Left colon (tissue), 2 donors: ENCODE results near the gene GBP2. TPM values are rescaled to one million over a fixed set of nuclear protein-coding genes. Genes with fewer than 3 reads are reported as not detected.
A peak's percentile ranks its signal among the peaks of the same experiment; 100 is the strongest.
"Not testable (repeated sequence)": the region's sequence is repeated elsewhere in the genome, so short reads cannot be mapped to it uniquely, and the experiment has no call there.

ENCODE experiments used
- ATAC-seq: fragments of 200-7000 bp; cut with Tn5 transposase; one replicate; pipeline ENCODE4 v1.9.1; 2020; ENCODE audit warnings: mild to moderate bottlenecking, moderate library complexity
- DNase-seq, 2 donors: peaks; one replicate each; pipeline ENCODE4 v3.0.0-alpha.2; 2020
- intact Hi-C, 2 donors: fragments of 100-400 bp; cut with DNase I in 1 of 2; cut with micrococcal nuclease in 1 of 2; formaldehyde crosslinking; loops; one replicate each; pipeline versions ENCODE4 v1.11.2 to v1.14.0; 2022; cut with DNase I, micrococcal nuclease
- total RNA-seq, 2 donors: library from RNA; stranded (reverse); fragmentation: NEBNext Ultra II Directional; extraction: Animal tissue kit (Norgen Biotek cat#: 25700); gene quantifications; one replicate each; pipeline ENCODE4 v1.2.1, GENCODE V29; 2021
- donor health status: DM: no; HTN: no; CAD: no.
- donor health status: DM: yes; HTN: yes; CAD: no.

The GBP2 gene
- total RNA-seq, 2 donors from 2014 or later: 40.9 to 61.3 TPM

- intact Hi-C loops: no loop called here
- no peak for DNase-seq
- ATAC-seq: no peak
These were observed 4.0 kb upstream of the GBP2 start for GRCh38 chr1:89129911-89130310.

DNA sequence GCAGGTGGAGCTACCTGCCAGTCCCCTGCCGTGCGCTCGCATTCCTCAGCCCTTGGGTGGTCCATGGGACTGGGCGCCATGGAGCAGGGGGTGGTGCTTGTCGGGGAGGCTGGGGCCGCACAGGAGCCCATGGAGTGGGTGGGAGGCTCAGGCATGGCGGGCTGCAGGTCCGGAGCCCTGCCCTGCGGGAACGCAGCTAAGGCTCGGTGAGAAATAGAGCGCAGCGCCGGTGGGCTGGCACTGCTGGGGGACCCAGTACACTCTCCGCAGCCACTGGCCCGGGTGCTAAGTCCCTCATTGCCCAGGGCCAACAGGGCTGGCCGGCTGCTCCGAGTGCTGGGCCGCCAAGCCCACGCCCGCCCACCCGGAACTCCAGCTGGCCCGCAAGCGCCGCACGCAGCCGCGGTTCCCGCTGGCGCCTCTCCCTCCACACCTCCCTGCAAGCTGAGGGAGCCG, 2.1 kb upstream of the GBP2 start:
- peak in 1 of 2 donors; percentile 12 for DNase-seq

DNA sequence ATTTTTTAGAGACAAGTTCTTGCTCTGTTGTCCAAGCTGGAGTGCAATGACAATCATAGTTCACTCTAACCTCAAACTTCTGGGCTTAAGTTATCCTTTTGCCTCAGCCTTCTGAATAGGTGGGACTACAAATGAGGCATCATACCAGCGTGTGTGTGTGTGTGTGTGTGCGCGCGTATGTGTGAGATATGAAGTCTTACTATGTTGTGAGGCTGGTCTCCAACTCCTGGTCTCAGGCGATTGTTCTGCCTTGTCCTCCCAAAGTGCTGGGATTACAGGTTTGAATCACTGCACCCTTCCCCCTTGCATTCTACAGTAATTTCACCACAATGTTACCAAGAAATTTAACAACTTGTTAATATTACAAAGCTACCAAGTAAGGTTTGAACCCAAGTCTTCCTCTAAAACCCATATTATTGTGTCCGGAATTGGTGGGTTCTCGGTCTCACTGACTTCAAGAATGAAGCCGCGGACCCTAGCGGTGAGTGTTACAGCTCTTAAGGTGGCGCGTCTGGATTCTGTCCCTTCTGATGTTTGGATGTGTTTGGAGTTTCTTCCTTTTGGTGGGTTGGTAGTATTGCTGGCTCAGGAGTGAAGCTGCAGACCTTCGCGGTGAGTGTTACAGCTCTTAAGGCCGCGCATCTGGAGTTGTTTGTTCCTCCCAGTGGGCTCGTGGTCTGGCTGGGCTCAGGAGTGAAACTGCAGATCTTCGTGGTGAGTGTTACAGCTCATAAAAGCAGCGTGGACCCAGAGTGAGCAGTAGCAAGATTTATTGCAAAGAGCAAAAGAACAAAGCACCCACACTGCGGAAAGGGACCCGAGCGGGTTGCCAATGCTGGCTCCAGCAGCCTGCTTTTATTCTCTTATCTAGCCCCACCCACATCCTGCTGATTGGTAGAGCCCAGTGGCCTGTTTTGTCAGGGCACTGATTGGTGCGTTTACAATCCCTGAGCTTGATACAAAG, 970 bp upstream of the GBP2 start:
- ATAC-seq, intact Hi-C loops: not testable (repeated sequence)
- peak; percentile 43 to 47 for DNase-seq

More for the DNA sequence above, 2.1 kb upstream of the GBP2 start:
- ATAC-seq, intact Hi-C loops: not testable (repeated sequence)

- intact Hi-C loops: no loop called here
- peak; percentile 26 to 35 for DNase-seq
- peak; percentile 74 for ATAC-seq
These were observed 538 bp downstream of the GBP2 start for GRCh38 chr1:89125240-89125912.

DNA sequence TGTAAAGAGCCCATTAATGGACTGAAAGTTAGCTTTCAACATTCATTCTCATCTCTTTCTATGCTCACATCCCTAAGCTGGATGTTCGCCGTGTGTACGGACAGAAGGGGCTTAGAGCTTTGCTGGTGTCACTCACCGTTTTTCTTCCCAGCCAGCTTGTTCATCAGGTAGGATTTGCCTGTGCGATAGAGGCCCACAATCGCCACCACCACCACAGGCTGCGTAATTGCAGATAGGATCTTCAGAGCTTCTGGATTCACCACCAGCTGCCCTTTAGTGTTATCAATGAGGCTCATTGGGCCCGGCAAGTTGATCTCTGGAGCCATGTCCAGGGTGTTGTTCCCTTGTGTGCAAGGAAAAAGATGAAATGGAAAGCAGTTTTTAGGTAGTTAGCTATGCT, 4.3 kb downstream of the GBP2 start:
- ATAC-seq (no peak), DNase-seq (no peak)
- intact Hi-C loops: no loop called here

GRCh38 chr1:89114662-89115061, 11.3 kb downstream of the GBP2 start:
- intact Hi-C loops: no loop called here
- DNase-seq: no peak
- no peak for ATAC-seq

GRCh38 chr1:89112871-89113613, 12.9 kb downstream of the GBP2 start:
- intact Hi-C loops: no loop called here
- ATAC-seq: no peak
- no peak for DNase-seq

GRCh38 chr1:89104687-89105086, 21.2 kb downstream of the GBP2 start:
- DNase-seq (no peak), ATAC-seq (no peak)
- intact Hi-C loops: no loop called here

DNA sequence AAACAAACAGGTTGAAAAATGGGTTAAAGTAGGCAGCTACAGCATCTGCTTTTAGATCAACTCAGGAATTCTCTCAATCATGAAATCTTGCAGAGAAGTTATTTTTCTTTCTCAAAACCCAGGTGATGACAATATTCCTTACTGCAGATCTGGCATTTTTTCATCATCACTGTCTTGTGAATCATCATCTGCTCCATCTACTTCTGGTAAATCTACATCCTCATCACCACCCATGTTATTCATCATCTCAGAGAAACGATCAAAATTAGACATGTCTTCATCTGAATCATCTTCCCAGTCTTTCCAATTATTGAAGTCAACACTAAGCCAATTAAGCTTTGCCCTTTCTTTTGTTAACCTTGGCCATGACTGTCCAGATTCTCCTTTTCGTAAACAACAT, 21.8 kb downstream of the GBP2 start:
- ATAC-seq (no peak), DNase-seq (no peak)
- intact Hi-C loops: no loop called here

- intact Hi-C loops: no loop called here
- DNase-seq (no peak), ATAC-seq (no peak)
These were observed 23.9 kb downstream of the GBP2 start for GRCh38 chr1:89102021-89102420.

- no peak for DNase-seq
- intact Hi-C loops: no loop called here
- no peak for ATAC-seq
These were observed 25.5 kb downstream of the GBP2 start for GRCh38 chr1:89100412-89100811.

- DNase-seq (no peak), ATAC-seq (no peak)
- intact Hi-C loops: no loop called here
These were observed 27.1 kb downstream of the GBP2 start for GRCh38 chr1:89098857-89099256.

GRCh38 chr1:89095737-89096136, 30.2 kb downstream of the GBP2 start:
- intact Hi-C loops: no loop called here
- no peak for ATAC-seq
- no peak for DNase-seq

- DNase-seq (no peak), ATAC-seq (no peak)
- intact Hi-C loops: loop anchor here in 1 of 2 donors (10.0 kb wide), 1 partner anchor 355 kb away; no protein-coding TSS in a partner anchor
These were observed 36.0 kb downstream of the GBP2 start for GRCh38 chr1:89089962-89090361.

DNA sequence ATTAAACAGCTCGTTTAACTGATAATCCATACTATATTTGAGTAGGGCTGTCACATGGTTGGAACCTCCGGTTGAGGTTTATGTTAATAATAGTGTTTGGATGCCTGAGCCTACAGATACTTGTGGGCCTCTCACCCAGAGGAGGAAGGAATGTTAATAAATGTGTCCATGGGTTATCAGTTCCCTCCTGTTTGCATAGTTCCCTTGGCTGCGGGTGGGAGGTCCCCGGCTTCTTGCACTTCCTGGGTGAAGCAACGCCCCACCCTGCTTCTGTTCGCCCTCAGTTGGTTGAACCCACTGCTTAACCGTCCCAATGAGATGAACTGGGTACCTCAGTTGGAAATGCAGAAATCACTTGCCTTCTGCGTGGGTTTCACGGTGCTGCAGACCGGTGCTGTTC, 37.3 kb downstream of the GBP2 start:
- intact Hi-C loops: loop anchor here in 1 of 2 donors (10.0 kb wide), 1 partner anchor 356 kb away; no protein-coding TSS in a partner anchor
- ATAC-seq (peak; percentile 23), DNase-seq (no peak)

GRCh38 chr1:89087241-89087640, 38.7 kb downstream of the GBP2 start:
- DNase-seq: no peak
- no peak for ATAC-seq
- intact Hi-C loops: loop anchor here in 1 of 2 donors (2.0 to 10.0 kb wide), 2 partner anchors 272 to 358 kb away; no protein-coding TSS in a partner anchor

DNA sequence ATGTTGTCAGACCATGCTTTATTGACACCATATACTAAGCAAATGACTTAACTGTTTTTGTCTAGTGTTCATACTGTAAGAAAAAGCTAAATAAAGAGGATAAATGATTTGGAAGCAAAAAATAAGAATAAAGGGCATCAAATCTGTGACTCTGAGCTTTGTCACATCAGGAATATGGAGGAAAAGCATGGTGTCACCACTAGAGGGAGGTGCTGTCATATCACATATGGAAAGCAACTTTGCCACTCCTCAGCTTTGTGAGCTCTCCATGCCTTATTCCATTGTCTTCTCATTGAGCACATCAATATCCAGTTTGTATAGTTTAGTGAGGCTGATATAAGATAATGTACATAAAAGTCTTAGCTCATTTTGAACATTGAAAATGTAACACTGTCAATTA, 40.1 kb downstream of the GBP2 start:
- no peak for DNase-seq
- intact Hi-C loops: loop anchor here in 1 of 2 donors (2.0 to 10.0 kb wide), 2 partner anchors 273 to 359 kb away; no protein-coding TSS in a partner anchor
- ATAC-seq: no peak

DNA sequence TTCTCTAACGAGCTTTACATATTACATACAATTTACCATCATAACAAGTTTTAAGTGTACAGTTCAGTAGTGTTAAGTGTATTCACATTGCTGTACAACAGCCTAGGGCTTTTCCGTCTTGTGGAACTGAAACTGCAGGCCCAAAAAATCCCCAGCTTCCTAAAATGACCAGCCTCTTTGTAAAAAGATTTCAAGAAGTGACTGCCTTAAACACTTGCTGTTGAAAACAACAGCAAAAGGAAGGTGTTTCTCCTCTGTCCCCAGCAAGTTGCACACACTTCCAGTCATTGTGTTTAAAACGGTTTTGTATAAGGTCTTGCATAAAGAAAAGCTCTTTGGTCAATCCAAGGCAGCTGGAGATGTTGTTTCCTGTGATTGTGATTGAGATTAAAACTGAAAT, 44.9 kb downstream of the GBP2 start:
- ATAC-seq: no peak

GRCh38 chr1:89080068-89080467, 45.8 kb downstream of the GBP2 start:
- DNase-seq, ATAC-seq: not testable (repeated sequence)
- intact Hi-C loops: loop anchor here in 1 of 2 donors (10.0 kb wide), 1 partner anchor 365 kb away; no protein-coding TSS in a partner anchor

More for the DNA sequence above, 44.9 kb downstream of the GBP2 start:
- DNase-seq: no peak
- intact Hi-C loops: loop anchor here in 1 of 2 donors (10.0 kb wide), 1 partner anchor 364 kb away; no protein-coding TSS in a partner anchor
